ENCODE results near the gene SLC45A1.

- no peak for TF ChIP-seq CTCF (IDR thresholded peaks at IDR 0.05)
- no peak for TF ChIP-seq POLR2A (IDR thresholded peaks at IDR 0.05)
Observed at GRCh38 chr1:8362701-8363101, 44.8 kb downstream of the SLC45A1 start.

Data from lower leg skin (tissue), 3 donors.